Epithelial cell of esophagus (primary cell): Measurements from ENCODE around the gene DENND1C.
"Not testable (repeated sequence)": the region's sequence is repeated elsewhere in the genome, so short reads cannot be mapped to it uniquely, and the experiment has no call there.

Experiments used
- DNase-seq: peaks from one replicate; pipeline ENCODE4 v3.0.0; 2010; ENCODE audit warnings: low read depth
- H3K4me3 ChIP-seq: 2 replicates; pipeline ENCODE4 v1.5.1; 2011; ENCODE audit warnings: mild to moderate bottlenecking, low read length, control low read depth
- CTCF ChIP-seq: IDR thresholded peaks from 2 replicates; pipeline ENCODE4 v1.5.1; 2011; ENCODE audit warnings: low read depth, mild to moderate bottlenecking, low read length, control low read depth, inconsistent platforms; ENCODE audit not compliant: insufficient read depth; ENCODE audit errors: missing control alignments

Gene DENND1C

GRCh38 chr19:6516659-6517291, 35.2 kb upstream of the DENND1C start:
- TF ChIP-seq CTCF: peak; percentile 88
- DNase-seq: peak; percentile 86
- peak overlapping the region; percentile 67 for H3K4me3 ChIP-seq

- peak overlapping the region; percentile 67 for H3K4me3 ChIP-seq
- DNase-seq: peak; percentile 96
Observed at GRCh38 chr19:6516018-6516658, 34.6 kb upstream of the DENND1C start.

GRCh38 chr19:6514926-6515544, 33.4 kb upstream of the DENND1C start:
- DNase-seq: no peak
- TF ChIP-seq CTCF: no peak

More at GRCh38 chr19:6516018-6516658, 34.6 kb upstream of the DENND1C start:
- no peak for TF ChIP-seq CTCF

GRCh38 chr19:6514089-6514488, 32.5 kb upstream of the DENND1C start:
- no peak for TF ChIP-seq CTCF
- H3K4me3 ChIP-seq: no peak overlapping the region
- no peak for DNase-seq

More at GRCh38 chr19:6514926-6515544, 33.4 kb upstream of the DENND1C start:
- no peak overlapping the region for H3K4me3 ChIP-seq

GRCh38 chr19:6510618-6511017, 29.0 kb upstream of the DENND1C start:
- DNase-seq: no peak
- H3K4me3 ChIP-seq: no peak overlapping the region
- no peak for TF ChIP-seq CTCF

GRCh38 chr19:6509118-6509971, 27.8 kb upstream of the DENND1C start:
- no peak for DNase-seq
- TF ChIP-seq CTCF: no peak
- H3K4me3 ChIP-seq: no peak overlapping the region

GRCh38 chr19:6508028-6508771, 26.6 kb upstream of the DENND1C start:
- not testable (repeated sequence) for H3K4me3 ChIP-seq, DNase-seq
